GM23338 (cell line): ENCODE measurements around the gene CXADR. TPM values are rescaled to one million over a fixed set of nuclear protein-coding genes. Genes with fewer than 3 reads are reported as not detected.

Experiments used
- ATAC-seq: fragments of 200-7000 bp; cut with Tn5 transposase; 3 replicates; pipeline ENCODE4 v1.9.1; 2020
- DNase-seq: peaks from one replicate; pipeline ENCODE4 v3.0.0-alpha.2; 2015; ENCODE audit warnings: low spot score
- H2AFZ ChIP-seq: fragments of 200-600 bp; sonication (generic); 2 replicates; pipeline ENCODE4 v1.8.0; 2016; ENCODE audit warnings: antibody characterized with exemption, mild to moderate bottlenecking, moderate library complexity
- H3F3A ChIP-seq: fragments of 200-600 bp; sonication (generic); replicated peaks from 2 replicates; pipeline ENCODE4 v1.8.0; 2017; ENCODE audit warnings: antibody characterized with exemption, mixed run types, low read depth
- H3K27ac ChIP-seq: fragments of 200-600 bp; sonication (generic); 2 replicates; pipeline ENCODE4 v1.6.1; 2016; ENCODE audit warnings: low read depth
- H3K27me3 ChIP-seq: fragments of 200-600 bp; sonication (generic); 2 replicates; pipeline ENCODE4 v1.8.0; 2016; ENCODE audit warnings: mild to moderate bottlenecking, mixed run types, moderate library complexity; ENCODE audit not compliant: insufficient read depth
- H3K36me3 ChIP-seq: fragments of 200-600 bp; sonication (generic); 2 replicates; pipeline ENCODE4 v1.8.0; 2016; ENCODE audit warnings: mild to moderate bottlenecking; ENCODE audit not compliant: insufficient read depth
- H3K4me1 ChIP-seq: fragments of 200-600 bp; sonication (generic); 2 replicates; pipeline ENCODE4 v1.8.0; 2016; ENCODE audit warnings: mild to moderate bottlenecking, moderate library complexity; ENCODE audit not compliant: insufficient read depth
- H3K4me2 ChIP-seq: fragments of 200-600 bp; sonication (generic); 2 replicates; pipeline ENCODE4 v1.7.1; 2017; ENCODE audit warnings: mixed run types
- H3K4me3 ChIP-seq: fragments of 200-600 bp; sonication (generic); 2 replicates; pipeline ENCODE4 v1.6.1; 2016; ENCODE audit warnings: mixed run types
- H3K79me2 ChIP-seq: fragments of 200-600 bp; sonication (generic); replicated peaks from 2 replicates; pipeline ENCODE4 v1.8.0; 2017; ENCODE audit warnings: mild to moderate bottlenecking; ENCODE audit not compliant: insufficient read depth
- H3K9me2 ChIP-seq: fragments of 200-600 bp; sonication (generic); 2 replicates; pipeline ENCODE4 v1.8.0; 2017; ENCODE audit not compliant: insufficient read depth
- H4K20me1 ChIP-seq: fragments of 200-600 bp; sonication (generic); replicated peaks from 2 replicates; pipeline ENCODE4 v1.8.0; 2017; ENCODE audit warnings: mild to moderate bottlenecking; ENCODE audit not compliant: insufficient read depth
- H3K27ac Mint-ChIP-seq: 2 replicates; pipeline ENCODE4 v1.8.0; 2020; ENCODE audit warnings: inconsistent platforms, mild to moderate bottlenecking, moderate library complexity, mixed read lengths
- H3K27me3 Mint-ChIP-seq: 3 replicates; pipeline ENCODE4 v1.8.0; 2022; ENCODE audit warnings: low read depth, mild to moderate bottlenecking, moderate library complexity, mixed read lengths, inconsistent platforms; ENCODE audit not compliant: insufficient read depth, poor library complexity
- H3K36me3 Mint-ChIP-seq: 3 replicates; pipeline ENCODE4 v1.8.0; 2021; ENCODE audit warnings: low read depth, mild to moderate bottlenecking, inconsistent platforms, moderate library complexity, mixed read lengths
- H3K4me1 Mint-ChIP-seq: 3 replicates; pipeline ENCODE4 v1.8.0; 2020; ENCODE audit warnings: mild to moderate bottlenecking, inconsistent platforms, mixed read lengths
- H3K4me3 Mint-ChIP-seq: 3 replicates; pipeline ENCODE4 v1.8.0; 2021; ENCODE audit warnings: moderate library complexity, mild to moderate bottlenecking, inconsistent platforms, mixed read lengths
- H3K9me3 Mint-ChIP-seq: 3 replicates; pipeline ENCODE4 v1.8.0; 2020; ENCODE audit warnings: moderate library complexity, mild to moderate bottlenecking, inconsistent platforms, mixed read lengths
- CREB1 ChIP-seq: fragments of 250-450 bp; sonication (Bioruptor Pico); IDR thresholded peaks from 2 replicates; pipeline ENCODE4 v1.5.0; 2020; ENCODE audit warnings: low read depth, mild to moderate bottlenecking, moderate library complexity
- EZH2 ChIP-seq: fragments of 200-600 bp; sonication (generic); IDR thresholded peaks from one replicate; pipeline ENCODE4 v1.8.0; 2017; ENCODE audit warnings: antibody characterized with exemption, mild to moderate bottlenecking, low read depth; ENCODE audit not compliant: unreplicated experiment
- EZH2phosphoT487 ChIP-seq: fragments of 200-600 bp; sonication (generic); IDR thresholded peaks from one replicate; pipeline ENCODE4 v1.8.1; 2018; ENCODE audit warnings: antibody characterized with exemption; ENCODE audit not compliant: unreplicated experiment
- NANOG ChIP-seq: IDR thresholded peaks from 2 replicates; pipeline ENCODE4 v1.6.1; 2016; ENCODE audit warnings: antibody characterized with exemption, borderline replicate concordance
- POLR2AphosphoS5 ChIP-seq: IDR thresholded peaks from 2 replicates; pipeline ENCODE4 v1.6.1; 2016; ENCODE audit warnings: antibody characterized with exemption, low read depth
- STAT1 ChIP-seq: IDR thresholded peaks from one replicate; pipeline ENCODE4 v1.6.1; 2016; ENCODE audit warnings: antibody characterized with exemption; ENCODE audit not compliant: unreplicated experiment
- ZNF114 ChIP-seq: fragments of 250-450 bp; sonication (Bioruptor Pico); IDR thresholded peaks from 2 replicates; pipeline ENCODE4 v1.5.0; 2020; ENCODE audit warnings: mild to moderate bottlenecking, moderate library complexity
- polyA plus RNA-seq: library from polyadenylated mRNA; unstranded; fragments of >200 nt; fragmentation: Nextera tagmentation; extraction: Ambion mirVana; gene quantifications from 2 replicates; pipeline ENCODE4 v1.2.1, GENCODE V29; 2016
- total RNA-seq: library from RNA; depleted of rRNA; stranded (reverse); fragments of >200 nt; shearing (Covaris generic); gene quantifications from 2 replicates; pipeline ENCODE4 v1.2.3, GENCODE V29; 2014
- TF ChIP-seq, protein P1 (sequence below): IDR thresholded peaks from one replicate; pipeline ENCODE4 v1.6.1; 2018; ENCODE audit warnings: antibody characterized with exemption; ENCODE audit not compliant: unreplicated experiment
- TF ChIP-seq, protein P2 (sequence below): fragments of 250-450 bp; sonication (Bioruptor Pico); IDR thresholded peaks from 2 replicates; pipeline ENCODE4 v1.5.0; 2020; ENCODE audit warnings: mild to moderate bottlenecking, moderate library complexity
- TF ChIP-seq, protein P3 (sequence below): IDR thresholded peaks from 2 replicates; pipeline ENCODE4 v1.6.1; 2016; ENCODE audit warnings: antibody characterized with exemption

CXADR gene
- total and polyA plus RNA-seq, 2 experiments from 2014 or later: 126 to 207 TPM

DNA sequence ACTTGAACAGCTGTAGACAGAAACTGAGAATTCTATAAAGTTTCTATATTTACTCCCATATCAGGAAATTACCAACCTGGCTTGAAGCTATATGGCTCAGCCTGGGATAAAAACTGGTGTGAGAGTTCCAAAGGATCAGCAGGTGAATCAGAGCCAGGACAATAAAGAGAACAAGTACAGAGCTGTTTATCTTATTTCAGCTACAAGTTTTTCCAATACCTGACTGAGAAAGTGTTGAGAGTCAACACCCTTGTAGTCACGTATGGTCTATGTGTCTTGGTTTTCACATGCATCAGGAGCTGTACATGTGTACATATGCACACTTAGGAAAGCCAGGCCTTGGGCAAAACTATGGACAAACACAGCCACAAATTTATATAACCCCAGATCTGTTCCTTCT, 40.7 kb upstream of the CXADR start (continued):
- TF ChIP-seq, protein P1, sequence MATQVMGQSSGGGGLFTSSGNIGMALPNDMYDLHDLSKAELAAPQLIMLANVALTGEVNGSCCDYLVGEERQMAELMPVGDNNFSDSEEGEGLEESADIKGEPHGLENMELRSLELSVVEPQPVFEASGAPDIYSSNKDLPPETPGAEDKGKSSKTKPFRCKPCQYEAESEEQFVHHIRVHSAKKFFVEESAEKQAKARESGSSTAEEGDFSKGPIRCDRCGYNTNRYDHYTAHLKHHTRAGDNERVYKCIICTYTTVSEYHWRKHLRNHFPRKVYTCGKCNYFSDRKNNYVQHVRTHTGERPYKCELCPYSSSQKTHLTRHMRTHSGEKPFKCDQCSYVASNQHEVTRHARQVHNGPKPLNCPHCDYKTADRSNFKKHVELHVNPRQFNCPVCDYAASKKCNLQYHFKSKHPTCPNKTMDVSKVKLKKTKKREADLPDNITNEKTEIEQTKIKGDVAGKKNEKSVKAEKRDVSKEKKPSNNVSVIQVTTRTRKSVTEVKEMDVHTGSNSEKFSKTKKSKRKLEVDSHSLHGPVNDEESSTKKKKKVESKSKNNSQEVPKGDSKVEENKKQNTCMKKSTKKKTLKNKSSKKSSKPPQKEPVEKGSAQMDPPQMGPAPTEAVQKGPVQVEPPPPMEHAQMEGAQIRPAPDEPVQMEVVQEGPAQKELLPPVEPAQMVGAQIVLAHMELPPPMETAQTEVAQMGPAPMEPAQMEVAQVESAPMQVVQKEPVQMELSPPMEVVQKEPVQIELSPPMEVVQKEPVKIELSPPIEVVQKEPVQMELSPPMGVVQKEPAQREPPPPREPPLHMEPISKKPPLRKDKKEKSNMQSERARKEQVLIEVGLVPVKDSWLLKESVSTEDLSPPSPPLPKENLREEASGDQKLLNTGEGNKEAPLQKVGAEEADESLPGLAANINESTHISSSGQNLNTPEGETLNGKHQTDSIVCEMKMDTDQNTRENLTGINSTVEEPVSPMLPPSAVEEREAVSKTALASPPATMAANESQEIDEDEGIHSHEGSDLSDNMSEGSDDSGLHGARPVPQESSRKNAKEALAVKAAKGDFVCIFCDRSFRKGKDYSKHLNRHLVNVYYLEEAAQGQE: no peak
- TF ChIP-seq, protein P2, sequence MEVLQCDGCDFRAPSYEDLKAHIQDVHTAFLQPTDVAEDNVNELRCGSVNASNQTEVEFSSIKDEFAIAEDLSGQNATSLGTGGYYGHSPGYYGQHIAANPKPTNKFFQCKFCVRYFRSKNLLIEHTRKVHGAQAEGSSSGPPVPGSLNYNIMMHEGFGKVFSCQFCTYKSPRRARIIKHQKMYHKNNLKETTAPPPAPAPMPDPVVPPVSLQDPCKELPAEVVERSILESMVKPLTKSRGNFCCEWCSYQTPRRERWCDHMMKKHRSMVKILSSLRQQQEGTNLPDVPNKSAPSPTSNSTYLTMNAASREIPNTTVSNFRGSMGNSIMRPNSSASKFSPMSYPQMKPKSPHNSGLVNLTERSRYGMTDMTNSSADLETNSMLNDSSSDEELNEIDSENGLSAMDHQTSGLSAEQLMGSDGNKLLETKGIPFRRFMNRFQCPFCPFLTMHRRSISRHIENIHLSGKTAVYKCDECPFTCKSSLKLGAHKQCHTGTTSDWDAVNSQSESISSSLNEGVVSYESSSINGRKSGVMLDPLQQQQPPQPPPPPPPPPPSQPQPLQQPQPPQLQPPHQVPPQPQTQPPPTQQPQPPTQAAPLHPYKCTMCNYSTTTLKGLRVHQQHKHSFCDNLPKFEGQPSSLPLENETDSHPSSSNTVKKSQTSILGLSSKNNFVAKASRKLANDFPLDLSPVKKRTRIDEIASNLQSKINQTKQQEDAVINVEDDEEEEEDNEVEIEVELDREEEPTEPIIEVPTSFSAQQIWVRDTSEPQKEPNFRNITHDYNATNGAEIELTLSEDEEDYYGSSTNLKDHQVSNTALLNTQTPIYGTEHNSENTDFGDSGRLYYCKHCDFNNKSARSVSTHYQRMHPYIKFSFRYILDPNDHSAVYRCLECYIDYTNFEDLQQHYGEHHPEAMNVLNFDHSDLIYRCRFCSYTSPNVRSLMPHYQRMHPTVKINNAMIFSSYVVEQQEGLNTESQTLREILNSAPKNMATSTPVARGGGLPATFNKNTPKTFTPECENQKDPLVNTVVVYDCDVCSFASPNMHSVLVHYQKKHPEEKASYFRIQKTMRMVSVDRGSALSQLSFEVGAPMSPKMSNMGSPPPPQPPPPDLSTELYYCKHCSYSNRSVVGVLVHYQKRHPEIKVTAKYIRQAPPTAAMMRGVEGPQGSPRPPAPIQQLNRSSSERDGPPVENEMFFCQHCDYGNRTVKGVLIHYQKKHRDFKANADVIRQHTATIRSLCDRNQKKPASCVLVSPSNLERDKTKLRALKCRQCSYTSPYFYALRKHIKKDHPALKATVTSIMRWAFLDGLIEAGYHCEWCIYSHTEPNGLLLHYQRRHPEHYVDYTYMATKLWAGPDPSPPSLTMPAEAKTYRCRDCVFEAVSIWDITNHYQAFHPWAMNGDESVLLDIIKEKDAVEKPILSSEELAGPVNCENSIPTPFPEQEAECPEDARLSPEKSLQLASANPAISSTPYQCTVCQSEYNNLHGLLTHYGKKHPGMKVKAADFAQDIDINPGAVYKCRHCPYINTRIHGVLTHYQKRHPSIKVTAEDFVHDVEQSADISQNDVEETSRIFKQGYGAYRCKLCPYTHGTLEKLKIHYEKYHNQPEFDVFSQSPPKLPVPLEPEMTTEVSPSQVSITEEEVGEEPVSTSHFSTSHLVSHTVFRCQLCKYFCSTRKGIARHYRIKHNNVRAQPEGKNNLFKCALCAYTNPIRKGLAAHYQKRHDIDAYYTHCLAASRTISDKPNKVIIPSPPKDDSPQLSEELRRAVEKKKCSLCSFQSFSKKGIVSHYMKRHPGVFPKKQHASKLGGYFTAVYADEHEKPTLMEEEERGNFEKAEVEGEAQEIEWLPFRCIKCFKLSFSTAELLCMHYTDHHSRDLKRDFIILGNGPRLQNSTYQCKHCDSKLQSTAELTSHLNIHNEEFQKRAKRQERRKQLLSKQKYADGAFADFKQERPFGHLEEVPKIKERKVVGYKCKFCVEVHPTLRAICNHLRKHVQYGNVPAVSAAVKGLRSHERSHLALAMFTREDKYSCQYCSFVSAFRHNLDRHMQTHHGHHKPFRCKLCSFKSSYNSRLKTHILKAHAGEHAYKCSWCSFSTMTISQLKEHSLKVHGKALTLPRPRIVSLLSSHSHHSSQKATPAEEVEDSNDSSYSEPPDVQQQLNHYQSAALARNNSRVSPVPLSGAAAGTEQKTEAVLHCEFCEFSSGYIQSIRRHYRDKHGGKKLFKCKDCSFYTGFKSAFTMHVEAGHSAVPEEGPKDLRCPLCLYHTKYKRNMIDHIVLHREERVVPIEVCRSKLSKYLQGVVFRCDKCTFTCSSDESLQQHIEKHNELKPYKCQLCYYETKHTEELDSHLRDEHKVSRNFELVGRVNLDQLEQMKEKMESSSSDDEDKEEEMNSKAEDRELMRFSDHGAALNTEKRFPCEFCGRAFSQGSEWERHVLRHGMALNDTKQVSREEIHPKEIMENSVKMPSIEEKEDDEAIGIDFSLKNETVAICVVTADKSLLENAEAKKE (CRISPR knock-in tag): no peak
- no peak for TF ChIP-seq EZH2

DNA sequence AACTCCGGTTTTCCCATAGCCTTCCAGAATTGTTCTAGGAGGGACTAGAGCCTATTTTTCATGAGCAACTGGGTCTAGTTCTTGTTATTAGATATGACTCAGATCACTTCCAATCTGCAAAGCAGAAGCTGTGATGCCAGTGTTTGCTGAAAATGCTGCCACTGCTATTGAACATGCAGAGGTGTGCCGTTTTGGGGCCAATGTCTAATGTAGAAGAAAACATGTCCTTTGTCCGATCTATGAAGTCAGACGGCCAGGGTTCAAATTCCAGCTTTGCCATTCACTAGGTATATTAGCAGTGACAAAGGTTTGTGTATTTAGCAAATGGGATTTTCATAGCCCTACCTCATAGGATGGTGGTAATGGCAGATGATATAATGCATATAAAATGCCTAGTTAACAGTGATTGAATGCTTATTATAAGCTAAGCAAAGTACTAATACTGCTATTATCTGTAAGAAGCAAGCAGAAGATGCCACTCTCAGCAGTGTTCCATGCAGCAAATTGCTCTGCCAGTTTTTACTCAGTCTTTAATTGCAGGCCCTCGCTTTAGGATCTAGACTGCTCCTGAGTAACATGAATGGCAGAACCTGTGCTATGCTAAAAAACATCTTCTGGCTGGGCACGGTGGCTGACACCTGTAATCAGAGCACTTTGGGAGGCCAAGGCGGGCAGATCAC, 40.1 kb upstream of the CXADR start:
- no peaks in the 10 kb centered on the region; the same call in 1 of the 2 replicates for H3K36me3 ChIP-seq
- no peaks in the 10 kb centered on the region for H4K20me1 ChIP-seq
- H3K4me1 Mint-ChIP-seq: peaks cover 4% of the 10 kb centered on the region
- H3K27me3 Mint-ChIP-seq: peaks cover 11% of the 10 kb centered on the region
- peaks cover 3% of the 10 kb centered on the region; the same call in 1 of the 3 replicates for H3K9me3 Mint-ChIP-seq
- no peaks in the 10 kb centered on the region for H3F3A ChIP-seq
- H3K27me3 ChIP-seq: no peaks in the 10 kb centered on the region
- no peaks in the 10 kb centered on the region for H3K4me1 ChIP-seq
- H3K4me3 ChIP-seq: no peak overlapping the region
- H2AFZ ChIP-seq: no peak overlapping the region
- no peak overlapping the region for H3K27ac Mint-ChIP-seq
- H3K4me3 Mint-ChIP-seq: no peak overlapping the region
- DNase-seq (no peak), ATAC-seq (no peak)
- H3K79me2 ChIP-seq: no peaks in the 10 kb centered on the region
- no peaks in the 10 kb centered on the region for H3K36me3 Mint-ChIP-seq
- no peak overlapping the region for H3K4me2 ChIP-seq
- no peak overlapping the region for H3K27ac ChIP-seq
- H3K9me2 ChIP-seq: no peaks in the 10 kb centered on the region
- TF ChIP-seq, protein P1: no peak
- TF ChIP-seq STAT1 (no peak), EZH2phosphoT487 (no peak), CREB1 (CRISPR knock-in tag) (no peak), NANOG (no peak), POLR2AphosphoS5 (no peak), ZNF114 (CRISPR knock-in tag) (no peak)
- TF ChIP-seq, protein P3, sequence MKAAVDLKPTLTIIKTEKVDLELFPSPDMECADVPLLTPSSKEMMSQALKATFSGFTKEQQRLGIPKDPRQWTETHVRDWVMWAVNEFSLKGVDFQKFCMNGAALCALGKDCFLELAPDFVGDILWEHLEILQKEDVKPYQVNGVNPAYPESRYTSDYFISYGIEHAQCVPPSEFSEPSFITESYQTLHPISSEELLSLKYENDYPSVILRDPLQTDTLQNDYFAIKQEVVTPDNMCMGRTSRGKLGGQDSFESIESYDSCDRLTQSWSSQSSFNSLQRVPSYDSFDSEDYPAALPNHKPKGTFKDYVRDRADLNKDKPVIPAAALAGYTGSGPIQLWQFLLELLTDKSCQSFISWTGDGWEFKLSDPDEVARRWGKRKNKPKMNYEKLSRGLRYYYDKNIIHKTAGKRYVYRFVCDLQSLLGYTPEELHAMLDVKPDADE: no peak
